GM19025 (cell line): Measurements from ENCODE around the gene JMJD7.
"Not testable (repeated sequence)": the region's sequence is repeated elsewhere in the genome, so short reads cannot be mapped to it uniquely, and the experiment has no call there.

ENCODE experiments used
- ATAC-seq: cut with Tn5 transposase; IDR thresholded peaks from one replicate; pipeline ENCODE4 v1.9.1; 2021; ENCODE audit warnings: mild to moderate bottlenecking, low read depth, moderate library complexity; ENCODE audit not compliant: unreplicated experiment

Gene JMJD7

GRCh38 chr15:41819455-41820050, 8.3 kb upstream of the JMJD7 start:
- no peak for ATAC-seq

DNA sequence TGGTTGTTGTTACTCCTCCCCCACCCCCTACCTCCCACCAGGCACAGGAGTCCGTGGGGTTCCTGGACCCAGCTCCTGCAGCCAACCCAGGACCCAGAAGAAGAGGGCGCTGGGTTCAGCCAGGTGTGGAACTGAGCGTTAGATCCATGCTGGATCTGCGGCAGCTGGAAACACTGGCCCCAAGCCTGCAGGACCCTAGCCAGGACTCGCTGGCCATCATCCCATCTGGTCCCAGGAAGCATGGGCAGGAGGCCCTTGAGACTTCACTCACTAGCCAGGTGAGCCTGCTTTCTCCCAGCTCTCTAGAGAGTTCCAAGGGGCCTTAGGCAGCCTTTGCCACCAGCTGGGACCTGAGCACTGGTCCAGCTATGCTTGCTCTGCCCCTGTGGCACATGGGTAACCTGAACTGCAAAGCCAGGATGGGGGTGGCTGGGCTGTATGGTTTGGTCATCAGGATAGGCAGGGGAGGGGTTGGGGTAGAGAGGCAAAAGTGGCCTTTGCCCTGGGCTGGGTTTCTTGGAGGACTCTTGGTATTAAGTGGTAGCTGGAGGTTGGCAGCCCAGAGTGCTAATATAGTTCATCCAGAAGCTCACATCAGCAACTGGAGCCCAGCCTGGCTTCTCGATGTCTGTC, 7.0 kb upstream of the JMJD7 start:
- no peak for ATAC-seq

DNA sequence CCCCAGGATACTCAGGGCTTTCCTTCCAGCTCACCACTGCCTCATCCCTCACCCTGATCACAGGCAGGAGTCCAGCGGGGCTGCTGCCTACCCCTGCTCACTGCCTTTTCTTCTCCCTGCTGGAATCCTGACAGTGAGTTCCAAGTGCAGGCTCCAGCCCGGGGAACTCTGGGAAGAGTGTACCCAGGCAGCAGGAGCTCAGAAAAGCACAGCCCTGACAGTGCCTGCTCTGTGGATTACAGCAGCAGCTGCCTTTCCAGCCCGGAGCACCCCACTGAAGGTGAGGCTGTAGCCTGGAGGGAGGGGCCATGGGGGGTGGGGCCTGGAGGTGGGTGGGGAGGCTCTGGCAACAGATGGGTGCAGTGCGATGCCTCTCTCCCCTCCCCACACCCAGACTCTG, 6.1 kb upstream of the JMJD7 start:
- ATAC-seq: no peak

DNA sequence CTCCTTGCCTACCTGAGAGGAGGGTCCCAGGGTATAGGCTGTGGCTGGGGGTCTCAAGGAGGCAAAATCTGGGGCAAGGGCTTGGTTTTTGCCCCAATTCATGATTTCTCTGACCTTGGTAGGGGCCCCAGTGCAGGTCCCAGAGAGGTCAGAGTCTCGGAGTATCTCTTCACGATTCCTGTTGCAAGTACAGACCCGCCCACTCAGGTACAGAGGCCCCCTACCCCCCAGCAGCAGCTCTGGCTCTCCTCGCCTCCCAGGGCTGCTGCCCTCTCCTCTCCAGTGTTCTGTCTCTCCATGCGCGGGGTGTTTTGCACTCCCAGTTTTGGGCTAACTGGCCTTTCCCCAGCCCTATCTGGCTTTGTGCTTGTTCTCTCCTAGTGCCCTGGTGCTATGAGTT, 5.4 kb upstream of the JMJD7 start:
- ATAC-seq: no peak

- no peak for ATAC-seq
Measured at GRCh38 chr15:41822957-41823356, 4.9 kb upstream of the JMJD7 start.

DNA sequence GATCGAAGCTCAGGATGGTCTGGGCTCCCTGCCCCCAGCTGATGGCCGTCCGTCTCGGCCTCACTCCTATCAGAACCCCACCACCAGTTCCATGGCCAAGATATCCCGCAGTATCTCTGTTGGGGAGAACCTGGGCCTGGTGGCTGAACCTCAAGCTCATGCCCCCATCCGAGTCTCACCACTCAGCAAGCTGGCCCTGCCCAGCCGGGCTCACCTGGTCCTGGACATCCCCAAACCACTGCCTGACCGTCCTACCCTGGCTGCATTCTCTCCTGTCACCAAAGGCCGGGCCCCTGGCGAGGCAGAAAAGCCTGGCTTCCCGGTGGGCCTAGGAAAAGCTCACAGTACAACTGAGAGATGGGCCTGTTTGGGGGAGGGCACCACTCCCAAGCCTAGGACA, 4.4 kb upstream of the JMJD7 start:
- no peak for ATAC-seq

DNA sequence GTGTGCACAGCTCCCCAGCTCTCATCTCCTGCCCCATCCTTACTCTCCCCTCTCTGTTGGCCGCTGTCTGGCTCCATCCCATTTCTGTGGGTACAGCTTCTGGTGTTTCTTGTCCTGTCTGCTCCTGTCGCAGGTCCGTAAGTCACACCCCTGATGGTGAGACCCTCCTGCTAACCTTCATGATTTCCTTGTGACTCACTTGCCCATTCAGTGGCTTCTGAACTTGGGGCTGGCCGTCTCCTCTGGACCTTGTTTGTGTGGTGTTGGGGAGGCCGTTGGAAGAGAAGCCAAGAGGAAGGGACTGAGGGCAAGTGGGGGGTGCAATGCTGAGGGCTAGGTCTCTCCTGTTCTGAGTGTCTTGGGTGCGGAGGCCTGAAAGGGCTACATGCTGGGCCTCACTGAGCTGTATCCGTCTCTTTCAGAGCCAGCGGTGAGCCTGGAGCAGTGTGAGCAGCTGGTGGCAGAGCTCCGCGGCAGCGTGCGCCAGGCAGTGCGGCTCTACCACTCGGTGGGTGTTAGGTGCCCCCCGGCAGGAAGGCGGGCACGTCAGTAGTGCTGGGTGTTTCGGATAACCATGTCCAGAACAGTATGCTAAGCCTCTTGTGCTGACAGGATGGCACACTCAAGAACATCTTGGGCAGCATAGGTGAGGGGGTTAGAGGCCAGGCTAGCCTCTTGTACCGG, 3.7 kb upstream of the JMJD7 start:
- ATAC-seq: no peak

DNA sequence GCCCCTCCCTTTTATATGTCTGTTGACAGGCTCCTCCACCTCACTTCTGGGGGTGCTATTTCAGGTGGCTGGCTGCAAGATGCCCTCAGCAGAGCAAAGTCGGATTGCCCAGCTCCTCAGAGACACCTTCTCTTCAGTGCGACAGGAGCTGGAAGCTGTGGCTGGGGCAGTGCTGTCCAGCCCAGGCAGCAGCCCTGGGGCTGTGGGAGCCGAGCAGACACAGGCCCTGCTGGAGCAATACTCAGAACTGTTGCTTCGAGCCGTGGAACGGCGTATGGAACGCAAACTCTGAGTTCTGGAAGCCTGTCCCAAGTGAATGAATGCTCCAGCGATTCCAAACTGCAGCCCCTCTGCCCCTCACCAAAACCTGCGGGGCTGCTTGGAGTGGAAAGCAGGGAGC, 2.7 kb upstream of the JMJD7 start:
- ATAC-seq: no peak

- no peak for ATAC-seq
Measured at GRCh38 chr15:41825572-41826535, 2.0 kb upstream of the JMJD7 start.

GRCh38 chr15:41827290-41827879, 507 bp upstream of the JMJD7 start:
- ATAC-seq: peak; percentile 7

- no peak for ATAC-seq
Measured at GRCh38 chr15:41828807-41829141, 882 bp downstream of the JMJD7 start.

DNA sequence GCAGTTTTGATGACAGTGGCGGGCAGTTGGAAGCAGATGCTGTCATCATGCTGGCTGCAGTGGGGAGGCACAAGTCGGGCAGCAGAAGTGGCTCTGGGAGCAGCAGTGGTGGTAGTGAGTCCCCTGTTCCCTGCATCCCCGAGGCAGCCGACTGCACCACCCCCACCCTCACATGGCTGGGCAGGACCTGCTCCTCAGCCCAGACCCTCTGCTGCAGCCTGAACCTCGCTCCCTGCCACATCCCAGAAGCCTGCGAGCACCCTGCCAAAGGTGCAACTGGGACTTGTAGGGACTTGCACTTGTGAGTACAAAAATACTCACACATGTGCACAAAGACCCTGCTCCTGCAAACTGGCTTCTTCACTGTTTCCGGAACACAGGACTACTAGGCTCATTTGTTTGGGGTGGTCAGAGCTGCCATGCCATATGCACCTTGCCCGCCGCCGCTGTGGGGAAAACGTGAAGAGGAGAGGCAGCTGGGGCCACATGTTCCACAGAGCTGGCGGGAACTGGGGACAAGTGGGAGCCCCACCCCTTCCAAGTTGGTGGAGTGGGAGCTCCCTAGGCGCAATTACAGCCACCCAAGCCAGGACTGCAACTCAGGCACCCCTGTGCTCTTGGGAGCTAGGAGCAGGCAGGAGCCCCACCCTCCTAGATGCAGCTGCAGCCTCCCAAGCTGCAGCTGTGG, 2.2 kb downstream of the JMJD7 start:
- no peak for ATAC-seq

DNA sequence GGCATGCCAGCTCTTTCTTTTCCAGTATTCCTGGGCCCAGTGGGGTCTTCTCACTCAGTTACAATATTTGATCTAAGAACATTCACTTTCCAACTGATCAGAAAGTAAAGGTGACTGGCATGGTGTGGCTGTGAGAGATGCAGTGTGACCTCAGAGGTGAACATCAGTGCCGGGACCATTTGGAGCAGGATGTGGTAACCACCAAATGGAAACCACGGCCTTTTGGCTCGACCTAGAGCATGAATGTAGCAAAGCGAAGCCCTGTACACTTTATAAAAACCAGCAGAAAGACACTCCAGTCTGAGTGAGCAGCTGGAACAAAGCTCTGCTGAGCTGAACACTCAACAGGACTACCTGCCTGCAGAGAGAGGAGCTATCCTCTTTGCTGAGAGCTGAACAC, 3.4 kb downstream of the JMJD7 start:
- ATAC-seq: not testable (repeated sequence)

DNA sequence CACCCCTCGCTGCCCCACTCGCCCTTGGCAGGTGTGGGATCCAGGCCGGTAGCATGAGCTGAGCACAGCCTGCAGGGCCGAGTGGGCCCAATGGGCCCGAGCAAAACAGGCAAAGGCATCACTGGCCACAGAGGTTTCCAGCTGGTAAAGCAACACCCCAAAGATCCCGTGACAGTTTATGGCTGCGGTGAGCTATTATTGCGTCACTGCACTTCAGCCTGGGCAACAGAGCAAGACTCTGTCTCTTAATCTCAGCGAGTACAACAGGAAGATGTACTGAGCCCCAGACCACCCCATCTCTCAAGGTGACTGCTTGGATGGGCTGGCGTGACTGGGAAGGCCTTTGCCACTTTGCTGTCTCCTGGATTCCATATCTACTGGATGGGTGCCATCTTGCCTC, 4.3 kb downstream of the JMJD7 start:
- ATAC-seq: no peak

DNA sequence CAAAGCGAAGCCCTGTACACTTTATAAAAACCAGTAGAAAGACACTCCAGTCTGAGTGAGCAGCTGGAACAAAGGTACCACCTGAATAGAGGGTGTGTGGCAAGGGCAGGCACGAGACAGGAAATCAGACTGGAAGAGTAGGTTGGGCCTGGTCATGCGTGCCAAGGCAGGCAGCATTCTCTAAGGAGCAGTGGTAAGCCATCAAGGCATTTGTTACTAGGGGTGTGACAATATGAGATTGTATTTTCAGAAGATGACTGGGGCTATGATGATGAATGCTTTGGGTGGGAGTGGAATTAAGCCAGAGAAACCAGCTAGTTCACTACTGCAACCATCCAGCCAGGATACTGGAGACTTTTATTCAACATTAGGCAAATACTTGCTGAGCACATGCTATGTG, 5.0 kb downstream of the JMJD7 start:
- ATAC-seq: no peak

DNA sequence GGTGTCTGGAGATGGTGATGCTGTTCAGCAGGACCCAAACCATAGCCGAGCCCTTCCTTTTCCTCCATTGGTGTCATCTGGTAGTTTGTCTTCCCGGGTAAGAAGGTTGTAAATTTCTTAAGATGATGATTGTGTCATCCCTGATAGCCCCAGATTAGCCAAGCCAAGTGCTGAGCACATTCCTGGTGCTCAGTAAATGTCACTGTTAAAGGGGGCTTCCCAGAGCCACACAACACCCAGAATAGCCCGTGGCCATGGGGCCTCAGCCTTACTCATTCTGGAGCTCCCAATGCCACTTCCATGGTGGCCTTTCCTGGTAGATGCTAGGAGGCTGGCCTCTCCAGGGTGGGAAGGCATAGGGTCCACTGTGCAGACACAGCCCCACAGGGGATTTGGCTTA, 6.2 kb downstream of the JMJD7 start:
- no peak for ATAC-seq

GRCh38 chr15:41836073-41836472, 8.2 kb downstream of the JMJD7 start:
- no peak for ATAC-seq

- ATAC-seq: no peak
Measured at GRCh38 chr15:41836713-41837454, 9.0 kb downstream of the JMJD7 start.

DNA sequence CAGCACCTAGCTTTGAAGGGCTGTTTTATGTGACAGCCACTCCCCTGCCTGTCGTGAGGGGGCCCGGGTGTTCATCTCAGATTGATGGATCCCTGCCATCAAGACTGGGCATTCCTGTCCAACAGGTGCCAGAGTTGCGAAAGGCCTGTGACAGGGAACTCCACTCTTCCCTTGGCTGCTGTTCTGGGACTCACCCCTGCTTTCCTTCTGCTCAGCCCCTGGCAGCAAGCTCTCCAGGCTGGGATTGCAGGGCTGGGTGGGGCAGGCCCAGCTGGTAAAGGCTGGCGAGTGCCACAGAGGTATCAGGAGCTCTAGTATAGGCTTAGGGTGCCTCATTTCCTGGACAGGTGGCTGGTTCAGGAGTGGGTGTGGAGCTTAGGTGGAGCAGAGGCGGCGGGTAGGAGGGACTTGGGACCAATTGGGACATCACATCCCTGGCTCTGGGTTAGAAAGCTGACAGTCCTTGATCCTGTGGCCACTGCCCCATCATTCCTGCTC, 10.6 kb downstream of the JMJD7 start, which contains the start of gene PLA2G4B:
Gene PLA2G4B (plus strand): TSS at position 448 of the 498 bp plus-strand sequence. CDS start 67 bp downstream, outside the sequence.
- no peak for ATAC-seq
